Activated B cell treated with CpG ODN at 0.5 μM for 24 hours (primary cell): ENCODE results near the gene DLGAP3. TPM values are rescaled to one million over a fixed set of nuclear protein-coding genes. Genes with fewer than 3 reads are reported as not detected.

Source experiments
- ATAC-seq: fragments of 200-7000 bp; cut with Tn5 transposase; one replicate; pipeline ENCODE4 v1.10.0; 2021; ENCODE audit warnings: low read depth, mild to moderate bottlenecking, moderate library complexity
- CTCF ChIA-PET: fragments of 350-600 bp; sonication (Branson Sonifier 250); formaldehyde crosslinking; loops from one replicate; lab custom pipeline; 2021; ENCODE audit warnings: antibody characterized with exemption; lab: Charles Lee
- POLR2A ChIA-PET: fragments of 350-600 bp; sonication (Branson Sonifier 250); formaldehyde crosslinking; loops from one replicate; lab custom pipeline; 2021; ENCODE audit warnings: antibody characterized with exemption; lab: Charles Lee
- DNase-seq: peaks from one replicate; pipeline ENCODE4 v3.0.0; 2022
- H3K27ac Mint-ChIP-seq: one replicate; pipeline ENCODE4 v1.8.0; 2020; ENCODE audit warnings: mixed read lengths
- H3K27me3 Mint-ChIP-seq: one replicate; pipeline ENCODE4 v1.8.0; 2021; ENCODE audit warnings: mixed read lengths
- H3K36me3 Mint-ChIP-seq: one replicate; pipeline ENCODE4 v1.8.0; 2021; ENCODE audit warnings: low read depth, mixed read lengths
- H3K4me1 Mint-ChIP-seq: one replicate; pipeline ENCODE4 v1.8.0; 2021; ENCODE audit warnings: mixed read lengths
- H3K4me3 Mint-ChIP-seq: one replicate; pipeline ENCODE4 v1.8.0; 2020; ENCODE audit warnings: mild to moderate bottlenecking, mixed read lengths
- H3K9me3 Mint-ChIP-seq: one replicate; pipeline ENCODE4 v1.8.0; 2020; ENCODE audit warnings: mixed read lengths
- intact Hi-C: fragments of 100-400 bp; cut with micrococcal nuclease; formaldehyde crosslinking; loops from one replicate; pipeline ENCODE4 v1.15.1; 2024
- total RNA-seq: library from RNA; stranded (reverse); gene quantifications from 2 replicates; pipeline ENCODE4 v1.2.3, GENCODE V29; 2022
- TF ChIP-seq, protein P1 (sequence below): fragments of 200-600 bp; IDR thresholded peaks from one replicate; pipeline ENCODE4 v1.8.0; 2022; ENCODE audit warnings: antibody characterized with exemption, mild to moderate bottlenecking

Gene DLGAP3
- total RNA-seq, 1 donor from 2014 or later = 6.0 TPM

DNA sequence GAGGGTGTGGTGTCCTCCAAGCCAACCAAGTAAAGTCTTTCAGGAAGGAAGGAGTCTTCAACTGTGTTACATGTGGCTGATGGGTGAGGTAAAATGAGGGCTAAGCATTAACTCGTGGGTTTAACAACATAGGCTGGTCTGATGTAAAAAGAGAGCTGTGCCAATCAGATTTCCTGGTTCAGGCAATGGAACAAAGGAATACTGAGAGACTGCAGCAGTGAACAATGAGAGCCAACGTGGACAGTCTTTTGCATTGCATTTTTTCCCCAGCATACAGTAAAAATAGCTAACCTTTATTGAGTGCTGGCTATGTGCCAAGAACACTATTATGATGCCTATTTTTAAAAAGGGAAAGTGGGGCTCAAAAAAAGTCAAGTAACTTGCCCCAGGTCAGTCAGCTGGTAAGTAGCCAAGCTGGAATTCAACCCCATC is 31.1 kb downstream of the DLGAP3 start:
- ChIA-PET CTCF (interaction anchor here (0.5 kb wide), 1 partner anchor 464 kb away, joined by 3 read pairs; no protein-coding TSS in a partner anchor), POLR2A (no interaction called here)
- no peak for DNase-seq
- intact Hi-C loops = no loop called here
- Mint-ChIP-seq H3K27ac (no peak overlapping the region), H3K27me3 (peaks cover 7% of the 10 kb centered on the region), H3K9me3 (peaks cover under 1% of the 10 kb centered on the region), H3K4me3 (no peak overlapping the region), H3K4me1 (no peaks in the 10 kb centered on the region), H3K36me3 (no peaks in the 10 kb centered on the region)
- no peak for ATAC-seq
- TF ChIP-seq, protein P1, sequence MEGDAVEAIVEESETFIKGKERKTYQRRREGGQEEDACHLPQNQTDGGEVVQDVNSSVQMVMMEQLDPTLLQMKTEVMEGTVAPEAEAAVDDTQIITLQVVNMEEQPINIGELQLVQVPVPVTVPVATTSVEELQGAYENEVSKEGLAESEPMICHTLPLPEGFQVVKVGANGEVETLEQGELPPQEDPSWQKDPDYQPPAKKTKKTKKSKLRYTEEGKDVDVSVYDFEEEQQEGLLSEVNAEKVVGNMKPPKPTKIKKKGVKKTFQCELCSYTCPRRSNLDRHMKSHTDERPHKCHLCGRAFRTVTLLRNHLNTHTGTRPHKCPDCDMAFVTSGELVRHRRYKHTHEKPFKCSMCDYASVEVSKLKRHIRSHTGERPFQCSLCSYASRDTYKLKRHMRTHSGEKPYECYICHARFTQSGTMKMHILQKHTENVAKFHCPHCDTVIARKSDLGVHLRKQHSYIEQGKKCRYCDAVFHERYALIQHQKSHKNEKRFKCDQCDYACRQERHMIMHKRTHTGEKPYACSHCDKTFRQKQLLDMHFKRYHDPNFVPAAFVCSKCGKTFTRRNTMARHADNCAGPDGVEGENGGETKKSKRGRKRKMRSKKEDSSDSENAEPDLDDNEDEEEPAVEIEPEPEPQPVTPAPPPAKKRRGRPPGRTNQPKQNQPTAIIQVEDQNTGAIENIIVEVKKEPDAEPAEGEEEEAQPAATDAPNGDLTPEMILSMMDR = no peak

DNA sequence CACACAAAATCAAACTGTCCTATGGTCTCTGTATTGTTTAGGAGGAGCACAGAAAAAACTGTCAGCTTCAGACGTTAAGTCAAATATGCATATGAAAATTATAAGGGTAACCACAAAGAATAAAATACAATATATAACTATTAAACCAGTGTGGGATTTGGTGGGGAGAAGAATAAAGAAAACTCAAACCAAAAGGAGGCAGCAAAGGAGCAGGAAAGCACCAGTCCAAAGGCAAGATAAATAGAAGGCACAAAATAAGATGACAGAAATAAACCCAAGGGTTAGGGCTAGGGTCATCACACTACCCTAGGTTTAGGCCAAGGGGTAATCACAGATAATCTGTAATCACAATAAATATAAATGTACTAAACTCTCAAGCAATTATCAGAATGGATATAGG is 32.8 kb downstream of the DLGAP3 start:
- H3K4me1 Mint-ChIP-seq = no peaks in the 10 kb centered on the region
- ATAC-seq (no peak), DNase-seq (no peak)
- H3K27ac Mint-ChIP-seq = no peak overlapping the region
- CTCF ChIA-PET = no interaction called here
- H3K9me3 Mint-ChIP-seq = peaks cover 10% of the 10 kb centered on the region
- intact Hi-C loops = no loop called here
- H3K27me3 Mint-ChIP-seq = peaks cover 2% of the 10 kb centered on the region
- TF ChIP-seq, protein P1 = no peak
- POLR2A ChIA-PET = no interaction called here
- H3K36me3 Mint-ChIP-seq = peaks cover 3% of the 10 kb centered on the region
- H3K4me3 Mint-ChIP-seq = no peak overlapping the region

DNA sequence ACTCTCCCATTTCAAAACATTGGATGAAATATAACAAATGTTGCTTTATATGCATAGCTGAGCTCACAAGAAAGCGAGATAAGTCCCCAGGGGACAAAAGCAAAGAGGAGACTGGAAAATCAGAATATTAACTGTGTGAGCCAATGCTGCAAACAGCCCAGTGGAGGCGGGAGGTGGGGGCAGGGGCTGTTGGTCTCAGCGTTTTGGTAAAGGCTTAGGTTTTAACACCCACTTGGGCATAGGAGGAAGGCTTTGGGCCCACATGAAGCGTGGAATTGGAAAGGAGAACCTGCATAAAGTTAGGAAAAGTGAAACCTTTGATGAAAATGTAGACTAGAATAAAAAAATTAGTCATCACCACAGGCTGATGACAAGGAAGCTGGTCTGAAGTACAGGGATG is 39.7 kb downstream of the DLGAP3 start:
- TF ChIP-seq, protein P1 = no peak
- no peak overlapping the region for H3K27ac Mint-ChIP-seq
- no peak overlapping the region for H3K4me3 Mint-ChIP-seq
- ChIA-PET POLR2A (no interaction called here), CTCF (no interaction called here)
- H3K36me3 Mint-ChIP-seq = peaks cover 3% of the 10 kb centered on the region
- intact Hi-C loops = no loop called here
- ATAC-seq = no peak
- H3K9me3 Mint-ChIP-seq = peaks cover 11% of the 10 kb centered on the region
- DNase-seq = no peak
- H3K4me1 Mint-ChIP-seq = peaks cover 5% of the 10 kb centered on the region
- H3K27me3 Mint-ChIP-seq = peaks cover 25% of the 10 kb centered on the region

DNA sequence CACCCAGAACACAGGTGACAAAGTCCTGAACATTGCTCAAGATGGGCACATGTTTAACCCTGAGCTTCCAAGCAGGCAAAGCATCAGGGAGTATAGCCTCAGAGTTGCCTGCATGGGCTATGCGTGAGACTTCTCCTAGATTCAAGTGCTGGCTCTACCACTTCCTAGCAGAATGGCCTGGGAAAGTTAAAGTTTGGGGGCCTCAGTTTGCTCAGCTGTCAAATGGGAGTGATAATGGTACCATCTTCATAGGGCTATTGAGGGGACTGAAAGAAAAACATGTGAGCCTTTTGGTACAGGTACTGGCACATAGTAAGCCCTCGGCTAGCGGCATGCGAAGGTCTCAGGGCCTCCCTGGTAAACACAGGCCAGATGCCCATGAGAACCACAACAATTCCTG is 41.9 kb downstream of the DLGAP3 start:
- TF ChIP-seq, protein P1 = no peak
- H3K4me3 Mint-ChIP-seq = no peak overlapping the region
- CTCF ChIA-PET = no interaction called here
- peaks cover 31% of the 10 kb centered on the region for H3K27me3 Mint-ChIP-seq
- intact Hi-C loops = no loop called here
- ATAC-seq (no peak), DNase-seq (no peak)
- peaks cover 5% of the 10 kb centered on the region for H3K4me1 Mint-ChIP-seq
- H3K27ac Mint-ChIP-seq = no peak overlapping the region
- peaks cover 8% of the 10 kb centered on the region for H3K9me3 Mint-ChIP-seq
- POLR2A ChIA-PET = no interaction called here
- peaks cover 2% of the 10 kb centered on the region for H3K36me3 Mint-ChIP-seq

DNA sequence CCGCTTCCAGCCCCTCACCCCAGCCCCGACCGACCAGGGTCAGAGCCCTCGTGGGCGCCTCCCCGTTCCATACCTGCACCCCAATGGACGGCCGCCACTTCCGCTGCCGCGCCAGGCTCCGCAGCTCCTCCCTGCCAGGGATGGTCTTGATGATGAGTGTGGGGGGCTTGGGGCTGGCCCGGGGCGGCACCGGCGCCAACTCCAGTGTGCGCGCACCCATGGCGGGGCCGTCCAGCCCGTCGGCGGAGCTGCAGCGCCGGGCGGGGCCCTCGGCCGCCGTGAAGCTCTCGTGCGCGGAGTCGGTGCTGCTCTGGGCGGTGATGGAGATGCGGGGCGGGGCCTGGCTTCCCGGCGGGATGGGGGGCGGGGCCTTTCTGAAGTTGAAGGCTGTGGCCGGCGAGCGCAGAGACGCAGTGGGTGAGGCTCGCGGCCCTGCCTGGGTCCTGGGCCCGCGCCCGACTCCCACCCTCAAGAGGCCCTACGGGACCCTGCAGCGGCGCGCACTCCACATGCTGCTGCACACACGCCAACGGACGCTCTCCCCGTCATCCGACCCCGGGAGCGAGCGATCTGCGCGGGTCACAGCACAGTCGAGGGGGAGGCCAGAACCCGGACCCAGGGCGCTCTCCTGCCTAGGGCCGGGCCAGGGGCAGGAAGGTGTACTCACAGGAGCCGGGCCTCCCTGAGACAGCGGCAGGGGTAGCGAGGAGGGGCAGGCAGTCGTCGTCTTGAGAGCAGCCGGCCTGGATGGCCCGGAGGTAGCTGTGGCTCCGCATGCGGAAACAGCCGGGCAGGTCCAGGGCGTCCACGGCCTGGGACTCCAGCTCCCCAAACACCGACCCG is 43.8 kb downstream of the DLGAP3 start:
- Mint-ChIP-seq H3K4me1 (peaks cover 5% of the 10 kb centered on the region), H3K27ac (no peak overlapping the region), H3K4me3 (peak overlapping the region; percentile 74), H3K36me3 (peaks cover 2% of the 10 kb centered on the region), H3K27me3 (peaks cover 31% of the 10 kb centered on the region), H3K9me3 (no peaks in the 10 kb centered on the region)
- CTCF ChIA-PET = no interaction called here
- intact Hi-C loops = no loop called here
- POLR2A ChIA-PET = interaction anchor here (0.6 to 2.0 kb wide), 6 partner anchors 19 to 847 kb away, joined by 3 to 9 read pairs (median 6); partner anchors contain the start of genes SMIM12, TMEM35B and ZMYM1
- DNase-seq (peak; percentile 50), ATAC-seq (peak; percentile 83)
- TF ChIP-seq, protein P1 = no peak
